GM12874 (cell line): ENCODE data around the gene EIPR1.

ENCODE experiments used
- TF ChIP-seq, protein P1 (sequence below): IDR thresholded peaks from 2 replicates; pipeline ENCODE4 v1.5.1; 2011; ENCODE audit warnings: low read depth, mild to moderate bottlenecking, control low read depth, low read length, moderate library complexity; ENCODE audit not compliant: insufficient read depth

Gene EIPR1

GRCh38 chr2:3154700-3155099 is 222.9 kb downstream of the EIPR1 start:
- TF ChIP-seq, protein P1, sequence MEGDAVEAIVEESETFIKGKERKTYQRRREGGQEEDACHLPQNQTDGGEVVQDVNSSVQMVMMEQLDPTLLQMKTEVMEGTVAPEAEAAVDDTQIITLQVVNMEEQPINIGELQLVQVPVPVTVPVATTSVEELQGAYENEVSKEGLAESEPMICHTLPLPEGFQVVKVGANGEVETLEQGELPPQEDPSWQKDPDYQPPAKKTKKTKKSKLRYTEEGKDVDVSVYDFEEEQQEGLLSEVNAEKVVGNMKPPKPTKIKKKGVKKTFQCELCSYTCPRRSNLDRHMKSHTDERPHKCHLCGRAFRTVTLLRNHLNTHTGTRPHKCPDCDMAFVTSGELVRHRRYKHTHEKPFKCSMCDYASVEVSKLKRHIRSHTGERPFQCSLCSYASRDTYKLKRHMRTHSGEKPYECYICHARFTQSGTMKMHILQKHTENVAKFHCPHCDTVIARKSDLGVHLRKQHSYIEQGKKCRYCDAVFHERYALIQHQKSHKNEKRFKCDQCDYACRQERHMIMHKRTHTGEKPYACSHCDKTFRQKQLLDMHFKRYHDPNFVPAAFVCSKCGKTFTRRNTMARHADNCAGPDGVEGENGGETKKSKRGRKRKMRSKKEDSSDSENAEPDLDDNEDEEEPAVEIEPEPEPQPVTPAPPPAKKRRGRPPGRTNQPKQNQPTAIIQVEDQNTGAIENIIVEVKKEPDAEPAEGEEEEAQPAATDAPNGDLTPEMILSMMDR = no peak

DNA sequence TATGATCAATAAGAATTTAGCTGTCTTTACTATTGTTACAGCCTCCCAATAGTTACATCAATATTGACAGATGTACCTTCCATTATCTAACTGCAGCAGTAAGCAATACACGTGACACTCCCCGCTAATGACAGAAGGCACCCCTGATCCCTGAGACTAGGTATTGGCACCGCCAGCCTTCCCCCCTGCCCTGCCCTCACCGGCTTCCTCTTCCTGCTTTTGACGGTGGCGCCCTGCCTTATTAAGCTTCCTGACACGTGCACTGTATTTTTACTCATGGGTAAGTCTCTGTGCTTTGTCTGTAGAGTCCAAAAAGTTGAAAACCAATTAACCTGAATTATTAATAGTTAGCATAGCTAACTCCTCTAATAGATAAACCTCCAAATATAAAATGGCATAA is 223.5 kb downstream of the EIPR1 start:
- TF ChIP-seq, protein P1 = no peak

DNA sequence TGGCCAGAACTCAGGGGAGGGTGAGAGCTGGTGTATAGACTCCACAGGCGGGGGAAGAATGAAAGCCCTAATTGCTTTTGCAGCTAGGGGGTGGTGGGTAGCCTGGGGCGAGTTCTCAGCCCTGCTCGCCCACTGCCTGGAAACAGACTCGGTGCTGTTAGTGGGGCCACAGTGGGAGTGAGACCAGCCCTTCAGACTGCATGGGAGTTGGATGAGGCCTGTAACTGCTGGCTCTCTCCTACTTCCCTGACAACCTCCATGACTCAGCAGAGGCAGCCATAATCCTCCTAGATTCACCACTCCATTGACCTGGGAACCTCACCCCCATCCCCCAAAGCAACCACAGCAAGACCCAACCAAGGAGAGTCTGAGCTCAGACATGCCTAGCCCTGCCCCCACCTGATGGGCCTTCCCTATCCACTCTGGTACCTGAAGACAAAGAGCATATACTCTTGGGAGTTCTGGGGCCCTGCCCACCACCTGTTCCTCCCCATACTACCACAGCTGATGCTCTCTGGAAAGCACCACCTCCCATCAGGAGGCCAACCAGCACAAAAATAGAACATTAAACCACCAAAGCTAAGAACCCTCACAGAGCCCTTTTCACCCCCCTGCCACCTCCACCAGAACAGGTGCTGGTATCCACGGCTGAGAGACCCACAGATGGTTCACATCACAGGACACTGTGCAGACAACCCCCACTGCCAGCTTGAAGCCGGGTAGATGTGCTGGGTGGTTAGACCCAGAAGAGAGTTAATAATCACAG is 226.3 kb downstream of the EIPR1 start:
- TF ChIP-seq, protein P1 = no peak

GRCh38 chr2:3149441-3150217 is 228.0 kb downstream of the EIPR1 start:
- TF ChIP-seq, protein P1 = no peak

- TF ChIP-seq, protein P1 = no peak
Measured at GRCh38 chr2:3148716-3149115, 228.9 kb downstream of the EIPR1 start.

DNA sequence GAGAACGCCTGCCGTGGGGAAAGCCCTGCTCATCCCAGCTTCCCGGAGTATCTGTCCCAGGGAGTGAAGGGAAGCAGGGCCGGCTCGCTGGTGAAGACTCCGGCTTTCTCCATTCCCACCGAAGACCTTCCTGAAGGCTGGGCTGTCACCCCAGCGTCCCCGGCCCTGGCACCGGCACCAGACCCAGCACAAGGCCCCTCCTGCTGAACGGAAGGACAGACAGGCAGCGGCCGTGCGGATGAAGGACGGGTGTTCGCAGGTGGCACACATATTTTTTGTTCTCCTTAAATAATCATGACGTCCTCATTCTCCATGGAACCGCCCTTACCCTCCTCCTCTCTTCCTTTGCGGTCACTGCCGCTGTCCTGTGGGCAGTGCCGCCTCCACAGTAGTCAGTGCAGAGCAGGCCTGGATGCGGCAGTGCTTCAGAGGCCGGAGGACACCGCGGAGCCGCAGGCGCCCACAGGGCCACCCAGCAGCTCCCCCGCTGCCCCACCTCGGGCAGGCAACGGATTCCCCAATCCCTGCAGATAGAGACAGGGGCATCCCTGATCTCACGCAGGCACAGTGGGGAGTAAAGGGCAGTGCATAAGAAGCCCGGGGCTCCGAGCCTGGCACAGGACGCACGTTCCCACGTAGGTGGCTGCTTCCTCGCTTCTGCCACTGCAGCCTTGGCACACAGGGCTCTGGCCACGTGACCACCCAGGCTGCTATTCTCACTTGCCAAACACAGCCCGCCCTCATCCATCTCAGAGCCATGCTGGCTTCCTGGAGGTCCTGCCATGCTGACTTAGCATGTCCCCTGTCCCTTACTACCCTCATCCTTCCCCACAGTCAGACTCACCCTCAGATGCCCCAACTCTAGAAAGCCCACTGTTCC is 229.7 kb downstream of the EIPR1 start:
- TF ChIP-seq, protein P1 = no peak
